ENCODE results near the gene BRINP3. TPM values are rescaled to one million over a fixed set of nuclear protein-coding genes. Genes with fewer than 3 reads are reported as not detected.
A peak's percentile ranks its signal among the peaks of the same experiment; 100 is the strongest.

BRINP3 gene
- total RNA-seq, 1 experiment from 2014 or later = not detected

GRCh38 chr1:190479050-190479397 lies 1.4 kb upstream of the BRINP3 start:
- no peaks in the 10 kb centered on the region for H3K9me2 ChIP-seq (replicated peaks; ENCODE audit: low read length)
- no peaks in the 10 kb centered on the region; the same call in 1 of the 2 replicates for H3K36me3 ChIP-seq (ENCODE audit: low read depth, low read length)
- no TSS peak for BruUV-seq (replicated peaks)
- DNase-seq (no peak), ATAC-seq (peak; percentile 27)
- TF ChIP-seq EZH2phosphoT487 (IDR thresholded peaks at IDR 0.05; ENCODE audit: borderline replicate concordance, low read length) (no peak), CTCF (conservative IDR thresholded peaks at IDR 0.05; ENCODE audit: low read depth, low read length) (no peak), EZH2 (IDR thresholded peaks at IDR 0.05; ENCODE audit: low read length, unreplicated experiment) (no peak)
- peak overlapping the region; percentile 51 for H2AFZ ChIP-seq (ENCODE audit: low read length)
- H3K9me3 ChIP-seq (ENCODE audit: low read length) = no peaks in the 10 kb centered on the region
- H3K27ac ChIP-seq (ENCODE audit: low read length) = no peak overlapping the region
- intact Hi-C loops (cut with micrococcal nuclease) = no loop called here
- H3K4me2 ChIP-seq (ENCODE audit: low read length) = peak overlapping the region; percentile 68
- H4K20me1 ChIP-seq (ENCODE audit: low read length) = no peaks in the 10 kb centered on the region
- H3K79me2 ChIP-seq (ENCODE audit: low read length) = no peaks in the 10 kb centered on the region
- peaks cover 55% of the 10 kb centered on the region for H3K27me3 ChIP-seq (ENCODE audit: low read length)
- 0 out of 2 replicates have a peak, but pooled peaks cover 6% of the 10 kb centered on the region for H3K4me1 ChIP-seq (ENCODE audit: insufficient read depth, low read length)
- POLR2A ChIA-PET (ENCODE audit: unreplicated experiment) = interaction anchor here (0.6 kb wide), 1 partner anchor 1589 kb away, joined by 43 read pairs; no protein-coding TSS in a partner anchor
- no peaks in the 10 kb centered on the region for H3F3A ChIP-seq (ENCODE audit: low read length, unreplicated experiment)
- peak overlapping the region; percentile 60 for H3K4me3 ChIP-seq (ENCODE audit: low read length)
- no peak overlapping the region for H3K9ac ChIP-seq (ENCODE audit: low read length)
- CTCF ChIA-PET = no interaction called here

- Histone ChIP-seq H3K9me3 (ENCODE audit: low read length) (no peaks in the 10 kb centered on the region), H3K4me1 (ENCODE audit: insufficient read depth, low read length) (0 out of 2 replicates have a peak, but pooled peaks cover 6% of the 10 kb centered on the region), H3K9ac (ENCODE audit: low read length) (peak overlapping the region; percentile 26; the same call in 1 of the 2 replicates), H3K9me2 (replicated peaks; ENCODE audit: low read length) (no peaks in the 10 kb centered on the region), H2AFZ (ENCODE audit: low read length) (peak overlapping the region; percentile 51), H3K27ac (ENCODE audit: low read length) (no peak overlapping the region), H3K79me2 (ENCODE audit: low read length) (no peaks in the 10 kb centered on the region), H3K36me3 (ENCODE audit: low read depth, low read length) (no peaks in the 10 kb centered on the region; the same call in 1 of the 2 replicates), H3F3A (ENCODE audit: low read length, unreplicated experiment) (no peaks in the 10 kb centered on the region), H3K4me3 (ENCODE audit: low read length) (peak overlapping the region; percentile 60), H3K4me2 (ENCODE audit: low read length) (peak overlapping the region; percentile 68), H4K20me1 (ENCODE audit: low read length) (no peaks in the 10 kb centered on the region), H3K27me3 (ENCODE audit: low read length) (peaks cover 58% of the 10 kb centered on the region)
- ATAC-seq = peak; percentile 62
- no TSS peak for BruUV-seq (replicated peaks)
- intact Hi-C loops (cut with micrococcal nuclease) = no loop called here
- CTCF ChIA-PET = no interaction called here
- DNase-seq = peak; percentile 72
- POLR2A ChIA-PET (ENCODE audit: unreplicated experiment) = interaction anchor here (0.6 kb wide), 1 partner anchor 1589 kb away, joined by 43 read pairs; no protein-coding TSS in a partner anchor
- no peak for TF ChIP-seq EZH2phosphoT487 (IDR thresholded peaks at IDR 0.05; ENCODE audit: borderline replicate concordance, low read length)
- no peak for TF ChIP-seq EZH2 (IDR thresholded peaks at IDR 0.05; ENCODE audit: low read length, unreplicated experiment)
- TF ChIP-seq CTCF (conservative IDR thresholded peaks at IDR 0.05; ENCODE audit: low read depth, low read length) = no peak
Measured at GRCh38 chr1:190478149-190479049, 735 bp upstream of the BRINP3 start.

Data from PC-3 (cell line).